ENCODE data around the gene OPN3. TPM values are rescaled to one million over a fixed set of nuclear protein-coding genes. Genes with fewer than 3 reads are reported as not detected.

Gene OPN3
- total and polyA plus RNA-seq, 2 donors (not counting 1 experiment from before 2014, with no cell fraction given), result 21.0 to 29.6 TPM

- Histone ChIP-seq H3K27ac (ENCODE audit: low read length in 2 of 2) (no peak overlapping the region), H3K9ac (ENCODE audit: low read length) (no peak overlapping the region), H3K36me3 (replicated peaks in 1 of 2; ENCODE audit: control extremely low read depth in 1 of 2, control insufficient read depth in 1 of 2, extremely low read depth in 1 of 2, insufficient read depth in 2 of 2, low read length in 1 of 2) (no peaks in the 10 kb centered on the region), H3K4me3 (ENCODE audit: control extremely low read depth in 1 of 5, extremely low read depth in 1 of 5, insufficient read depth in 1 of 5, low read depth in 2 of 5, low read length in 4 of 5) (no peak overlapping the region), H2AFZ (ENCODE audit: insufficient read depth, low read depth, low read length, poor library complexity, severe bottlenecking) (no peak overlapping the region), H3K27me3 (replicated peaks in 1 of 4; ENCODE audit: control extremely low read depth in 1 of 4, control insufficient read depth in 3 of 4, insufficient read depth in 4 of 4, low read length in 3 of 4) (no peaks in the 10 kb centered on the region), H3K9me3 (ENCODE audit: control extremely low read depth in 1 of 3, control insufficient read depth in 2 of 3, insufficient read depth in 1 of 3, low read length in 2 of 3) (peaks cover 0 to 1% (median 0%) of the 10 kb centered on the region in 3 donors), H3K4me2 (replicated peaks; ENCODE audit: low read depth, low read length, poor library complexity, severe bottlenecking) (no peak overlapping the region), H4K20me1 (ENCODE audit: control insufficient read depth, insufficient read depth, low read length, poor library complexity, severe bottlenecking) (no peaks in the 10 kb centered on the region), H3K79me2 (ENCODE audit: control insufficient read depth, insufficient read depth, low read length) (no peaks in the 10 kb centered on the region), H3K4me1 (ENCODE audit: control insufficient read depth in 2 of 2, insufficient read depth in 2 of 2, low read length in 2 of 2) (no peaks in the 10 kb centered on the region)
- no peak overlapping the region for H3K4me3 Mint-ChIP-seq
- TF ChIP-seq, protein P1, sequence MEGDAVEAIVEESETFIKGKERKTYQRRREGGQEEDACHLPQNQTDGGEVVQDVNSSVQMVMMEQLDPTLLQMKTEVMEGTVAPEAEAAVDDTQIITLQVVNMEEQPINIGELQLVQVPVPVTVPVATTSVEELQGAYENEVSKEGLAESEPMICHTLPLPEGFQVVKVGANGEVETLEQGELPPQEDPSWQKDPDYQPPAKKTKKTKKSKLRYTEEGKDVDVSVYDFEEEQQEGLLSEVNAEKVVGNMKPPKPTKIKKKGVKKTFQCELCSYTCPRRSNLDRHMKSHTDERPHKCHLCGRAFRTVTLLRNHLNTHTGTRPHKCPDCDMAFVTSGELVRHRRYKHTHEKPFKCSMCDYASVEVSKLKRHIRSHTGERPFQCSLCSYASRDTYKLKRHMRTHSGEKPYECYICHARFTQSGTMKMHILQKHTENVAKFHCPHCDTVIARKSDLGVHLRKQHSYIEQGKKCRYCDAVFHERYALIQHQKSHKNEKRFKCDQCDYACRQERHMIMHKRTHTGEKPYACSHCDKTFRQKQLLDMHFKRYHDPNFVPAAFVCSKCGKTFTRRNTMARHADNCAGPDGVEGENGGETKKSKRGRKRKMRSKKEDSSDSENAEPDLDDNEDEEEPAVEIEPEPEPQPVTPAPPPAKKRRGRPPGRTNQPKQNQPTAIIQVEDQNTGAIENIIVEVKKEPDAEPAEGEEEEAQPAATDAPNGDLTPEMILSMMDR (IDR thresholded peaks at IDR 0.05), result no peak
- no peak for TF ChIP-seq EZH2 (IDR thresholded peaks at IDR 0.05; ENCODE audit: borderline replicate concordance, insufficient read depth, low read depth, low read length, poor library complexity, severe bottlenecking)
- DNase-seq (no peak), ATAC-seq (ENCODE audit: low read depth) (no peak)
- 100% methylated on average over 1 of the region's 1 CpG for WGBS (ENCODE audit: insufficient coverage)
- ChIA-PET POLR2A (no interaction called here), CTCF (no interaction called here)
- H3K27me3 Mint-ChIP-seq, result peaks cover 10% of the 10 kb centered on the region
- peaks cover 3% of the 10 kb centered on the region for H3K4me1 Mint-ChIP-seq
- intact Hi-C loops (cut with micrococcal nuclease), result no loop called here
- no peaks in the 10 kb centered on the region for H3K9me3 Mint-ChIP-seq (ENCODE audit: insufficient read depth)
- no peak overlapping the region for H3K27ac Mint-ChIP-seq
These were observed 8.0 kb upstream of the OPN3 start for GRCh38 chr1:241648159-241648558.

GRCh38 chr1:241647658-241648057 lies 7.5 kb upstream of the OPN3 start:
- Histone ChIP-seq H3K79me2 (ENCODE audit: control insufficient read depth, insufficient read depth, low read length) (no peaks in the 10 kb centered on the region), H3K4me2 (replicated peaks; ENCODE audit: low read depth, low read length, poor library complexity, severe bottlenecking) (no peak overlapping the region), H3K9me3 (ENCODE audit: control extremely low read depth in 1 of 3, control insufficient read depth in 2 of 3, insufficient read depth in 1 of 3, low read length in 2 of 3) (peaks cover 0 to 4% (median 0%) of the 10 kb centered on the region in 3 donors), H3K4me3 (ENCODE audit: control extremely low read depth in 1 of 5, extremely low read depth in 1 of 5, insufficient read depth in 1 of 5, low read depth in 2 of 5, low read length in 4 of 5) (no peak overlapping the region), H3K27ac (ENCODE audit: low read length in 2 of 2) (no peak overlapping the region), H4K20me1 (ENCODE audit: control insufficient read depth, insufficient read depth, low read length, poor library complexity, severe bottlenecking) (no peaks in the 10 kb centered on the region), H2AFZ (ENCODE audit: insufficient read depth, low read depth, low read length, poor library complexity, severe bottlenecking) (no peak overlapping the region), H3K9ac (ENCODE audit: low read length) (no peak overlapping the region), H3K27me3 (replicated peaks in 1 of 4; ENCODE audit: control extremely low read depth in 1 of 4, control insufficient read depth in 3 of 4, insufficient read depth in 4 of 4, low read length in 3 of 4) (no peaks in the 10 kb centered on the region), H3K36me3 (replicated peaks in 1 of 2; ENCODE audit: control extremely low read depth in 1 of 2, control insufficient read depth in 1 of 2, extremely low read depth in 1 of 2, insufficient read depth in 2 of 2, low read length in 1 of 2) (no peaks in the 10 kb centered on the region), H3K4me1 (ENCODE audit: control insufficient read depth in 2 of 2, insufficient read depth in 2 of 2, low read length in 2 of 2) (no peaks in the 10 kb centered on the region)
- no peak for TF ChIP-seq EZH2 (IDR thresholded peaks at IDR 0.05; ENCODE audit: borderline replicate concordance, insufficient read depth, low read depth, low read length, poor library complexity, severe bottlenecking)
- TF ChIP-seq, protein P1 (IDR thresholded peaks at IDR 0.05), result no peak
- ChIA-PET CTCF (interaction anchor here (0.6 kb wide), 1 partner anchor 371 kb away, joined by 3 read pairs; no protein-coding TSS in a partner anchor), POLR2A (no interaction called here)
- no peak for ATAC-seq (ENCODE audit: low read depth)
- Mint-ChIP-seq H3K9me3 (ENCODE audit: insufficient read depth) (no peaks in the 10 kb centered on the region), H3K27me3 (peaks cover 6% of the 10 kb centered on the region), H3K4me3 (no peak overlapping the region), H3K4me1 (peaks cover 3% of the 10 kb centered on the region), H3K27ac (no peak overlapping the region)
- intact Hi-C loops (cut with micrococcal nuclease), result no loop called here
- WGBS (ENCODE audit: insufficient coverage), result 100% methylated on average over 1 of the region's 1 CpG
- DNase-seq, result no peak

Data from B cell (primary cell).